Stimulated activated CD4-positive, alpha-beta T cell treated with anti-CD3 and anti-CD28 coated beads, Interleukin-4, amount 100 ng/mL, for 24 hours (primary cell): Measurements from ENCODE around the gene UCHL1.
"Not testable (repeated sequence)": the region's sequence is repeated elsewhere in the genome, so short reads cannot be mapped to it uniquely, and the experiment has no call there.

ENCODE experiments used
- DNase-seq: peaks from one replicate; pipeline ENCODE4 v3.0.0-alpha.2; 2020

UCHL1 gene

GRCh38 chr4:41296995-41297394 lies 40.3 kb downstream of the UCHL1 start:
- no peak for DNase-seq

- DNase-seq = no peak
These were observed 41.1 kb downstream of the UCHL1 start for GRCh38 chr4:41297832-41298231.

GRCh38 chr4:41299486-41299885 lies 42.8 kb downstream of the UCHL1 start:
- no peak for DNase-seq

- no peak for DNase-seq
These were observed 44.4 kb downstream of the UCHL1 start for GRCh38 chr4:41301137-41301536.

- DNase-seq = no peak
These were observed 46.8 kb downstream of the UCHL1 start for GRCh38 chr4:41303372-41304118.

- DNase-seq = no peak
These were observed 47.5 kb downstream of the UCHL1 start for GRCh38 chr4:41304221-41304620.

- DNase-seq = no peak
These were observed 48.7 kb downstream of the UCHL1 start for GRCh38 chr4:41305476-41305875.

- no peak for DNase-seq
These were observed 50.9 kb downstream of the UCHL1 start for GRCh38 chr4:41307638-41308037.

- no peak for DNase-seq
These were observed 51.7 kb downstream of the UCHL1 start for GRCh38 chr4:41308398-41308797.

GRCh38 chr4:41315426-41315825 lies 58.7 kb downstream of the UCHL1 start:
- DNase-seq = not testable (repeated sequence)

- DNase-seq = no peak
These were observed 59.1 kb downstream of the UCHL1 start for GRCh38 chr4:41315862-41316261.
